Sciatic nerve (tissue), 2 donors: Measurements from ENCODE around the gene URB2. TPM values are rescaled to one million over a fixed set of nuclear protein-coding genes. Genes with fewer than 3 reads are reported as not detected.
"Not testable (repeated sequence)": the region's sequence is repeated elsewhere in the genome, so short reads cannot be mapped to it uniquely, and the experiment has no call there.

ENCODE experiments used
- ATAC-seq: fragments of 200-7000 bp; cut with Tn5 transposase; one replicate; pipeline ENCODE4 v1.9.1; 2020; ENCODE audit warnings: mild to moderate bottlenecking, moderate library complexity
- DNase-seq: peaks from one replicate; pipeline ENCODE4 v3.0.0-alpha.2; 2020; ENCODE audit warnings: low spot score
- intact Hi-C: fragments of 100-400 bp; cut with DNase I; formaldehyde crosslinking; loops from one replicate; pipeline ENCODE4 v1.14.2; 2022
- total RNA-seq: library from RNA; stranded (reverse); fragmentation: NEBNext Ultra II Directional; extraction: Animal tissue kit (Norgen Biotek cat#: 25700); gene quantifications from one replicate; pipeline ENCODE4 v1.2.1, GENCODE V29; 2021
- donor health status: DM: no; HTN: no; CAD: no.
- donor health status: DM: no; HTN: no; CAD: no.

Gene URB2
- total RNA-seq, 1 donor from 2014 or later: 8.2 TPM

DNA sequence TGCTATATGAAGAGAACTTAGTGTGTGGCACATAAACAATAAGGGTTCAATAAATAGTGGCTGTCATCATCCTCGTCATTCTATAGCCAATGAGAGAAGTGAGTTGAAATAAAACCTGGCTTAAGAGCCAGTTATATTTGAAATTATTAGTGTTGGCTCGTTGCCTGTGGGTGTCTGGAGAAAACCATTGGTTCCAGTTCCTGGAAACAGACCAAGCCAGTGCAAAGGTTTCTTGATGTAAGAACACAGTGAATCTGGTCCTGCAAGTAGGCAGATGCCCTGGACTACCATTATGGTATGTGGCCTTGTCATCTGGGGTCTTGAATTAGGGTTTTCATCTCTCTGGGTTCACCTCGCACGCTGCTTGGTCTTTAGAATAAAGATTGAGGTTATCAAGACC lies 43.3 kb downstream of the URB2 start:
- ATAC-seq: no peak
- intact Hi-C loops: no loop called here
- DNase-seq: no peak

DNA sequence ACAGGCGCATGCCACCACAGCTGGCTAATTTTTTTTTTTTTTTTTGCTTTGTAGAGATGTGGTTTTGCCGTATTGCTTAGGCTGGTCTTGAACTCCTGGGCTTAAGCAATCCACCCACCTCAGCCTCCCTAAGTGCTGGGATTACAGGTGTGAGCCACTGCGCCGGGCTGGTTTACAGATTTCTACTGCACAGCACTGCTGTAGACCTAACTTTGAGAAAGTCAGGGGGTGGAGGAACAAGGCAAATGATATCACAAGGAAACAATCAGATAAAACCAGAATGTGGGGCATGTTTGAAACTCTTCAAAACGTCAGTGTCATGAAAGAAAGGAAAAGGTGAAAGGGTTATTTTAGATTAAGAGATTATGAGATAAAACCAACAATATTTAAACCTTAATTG lies 45.3 kb downstream of the URB2 start:
- DNase-seq (no peak), ATAC-seq (no peak)
- intact Hi-C loops: no loop called here

- intact Hi-C loops: no loop called here
- DNase-seq (no peak), ATAC-seq (no peak)
Observed at GRCh38 chr1:229672246-229672645, 46.2 kb downstream of the URB2 start.

DNA sequence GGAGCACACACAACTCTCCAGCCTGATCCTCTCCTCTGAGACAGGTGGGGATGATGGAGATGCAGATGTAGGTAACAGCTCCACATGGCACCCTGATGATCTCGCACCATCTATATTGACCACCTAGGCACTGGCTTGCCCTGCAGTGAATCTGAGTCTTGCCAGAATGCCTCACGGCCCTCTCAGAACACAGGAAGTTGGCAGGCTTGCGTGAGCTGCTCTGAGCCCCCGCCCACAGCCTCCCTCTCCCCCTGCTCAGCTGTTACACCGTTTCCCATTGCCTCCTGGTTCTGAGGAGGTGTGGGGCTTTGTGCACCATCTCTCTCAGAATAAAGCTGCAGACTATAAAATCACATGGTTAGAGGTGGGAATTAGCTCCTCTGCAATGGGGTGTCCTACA lies 48.0 kb downstream of the URB2 start:
- no peak for ATAC-seq
- DNase-seq: no peak
- intact Hi-C loops: no loop called here

DNA sequence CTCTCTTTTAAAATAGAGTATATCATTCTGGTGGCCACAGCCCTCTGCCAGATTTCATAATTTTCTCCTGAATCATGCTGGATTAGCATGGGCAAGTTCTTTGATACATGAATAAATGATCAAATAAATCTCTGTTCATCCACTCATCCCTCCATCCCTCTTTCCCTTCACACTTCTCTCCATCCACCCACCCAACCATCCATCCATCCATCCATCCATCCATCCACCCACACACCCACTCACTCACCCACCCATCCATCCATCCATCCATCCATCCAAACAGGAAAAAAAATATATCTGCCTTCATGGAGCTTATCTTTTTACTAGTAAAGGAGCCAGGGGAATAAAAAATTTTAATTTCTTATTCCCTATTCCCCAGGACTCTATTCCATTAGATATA lies 49.3 kb downstream of the URB2 start:
- DNase-seq: no peak
- ATAC-seq: no peak
- intact Hi-C loops: no loop called here

DNA sequence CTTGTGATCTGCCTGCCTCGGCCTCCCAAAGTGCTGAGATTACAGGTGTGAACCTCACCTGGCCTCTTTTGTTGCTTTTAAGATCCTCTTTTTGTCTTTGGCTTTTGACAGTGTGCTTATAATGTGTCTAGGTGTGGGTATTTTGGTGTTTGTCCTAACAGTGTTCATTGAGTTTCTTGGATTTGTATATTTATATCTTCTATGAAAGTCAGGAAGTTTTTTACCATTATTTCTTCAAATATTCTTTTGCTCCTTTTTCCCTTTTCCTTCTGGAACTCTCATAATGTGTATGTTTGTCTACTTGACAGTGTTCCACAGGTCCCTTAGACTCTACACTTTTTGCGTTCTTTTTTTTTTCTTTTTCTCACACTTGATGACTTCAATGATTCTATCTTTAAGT lies 59.1 kb downstream of the URB2 start:
- intact Hi-C loops: no loop called here
- no peak for DNase-seq
- no peak for ATAC-seq

GRCh38 chr1:229689273-229689672 lies 63.2 kb downstream of the URB2 start:
- intact Hi-C loops: no loop called here
- ATAC-seq (no peak), DNase-seq (no peak)

DNA sequence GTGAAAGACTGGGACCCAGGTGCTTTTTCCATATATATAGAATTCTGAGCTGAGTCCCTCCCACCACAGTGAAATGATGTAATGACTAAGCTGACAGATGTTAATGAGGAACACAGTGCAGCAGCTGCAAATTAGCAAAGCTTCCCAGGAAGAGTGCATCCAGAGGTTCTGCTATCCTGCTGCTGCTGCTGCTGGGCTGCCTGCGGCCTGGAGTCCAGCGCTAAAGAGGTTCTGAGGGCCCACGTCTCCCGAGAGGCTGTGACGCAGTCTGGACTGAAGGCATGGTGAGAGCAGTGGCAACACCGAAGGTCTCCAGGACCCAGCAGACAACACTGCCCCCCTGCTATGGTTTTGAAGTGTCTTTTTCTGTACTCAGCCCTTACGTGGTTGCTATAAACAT lies 63.9 kb downstream of the URB2 start:
- intact Hi-C loops: no loop called here
- ATAC-seq (no peak), DNase-seq (no peak)

- DNase-seq: no peak
- intact Hi-C loops: no loop called here
- ATAC-seq: no peak
Observed at GRCh38 chr1:229690662-229691061, 64.6 kb downstream of the URB2 start.

DNA sequence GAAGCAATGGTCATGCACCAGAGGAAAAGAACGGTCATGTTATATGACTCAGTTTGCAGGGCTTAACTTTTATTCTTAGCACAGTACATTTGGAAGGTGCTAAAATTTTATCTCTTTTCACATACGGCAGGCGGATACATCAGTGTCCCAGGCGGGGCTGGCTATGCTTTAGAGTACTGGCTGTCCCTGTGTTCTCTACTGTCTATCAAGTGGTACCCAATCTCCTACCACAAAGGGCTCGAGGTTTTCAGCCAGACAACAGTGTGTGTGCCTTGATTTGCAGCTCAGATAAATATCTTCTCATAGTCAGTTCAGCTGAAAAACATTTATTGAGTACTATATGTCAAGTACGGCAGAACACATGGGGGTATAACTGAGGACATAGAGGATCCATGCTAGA lies 65.3 kb downstream of the URB2 start:
- intact Hi-C loops: no loop called here
- ATAC-seq: no peak
- DNase-seq: no peak

GRCh38 chr1:229693129-229693900 lies 67.3 kb downstream of the URB2 start:
- DNase-seq (no peak), ATAC-seq (peak; percentile 40)
- intact Hi-C loops: no loop called here

DNA sequence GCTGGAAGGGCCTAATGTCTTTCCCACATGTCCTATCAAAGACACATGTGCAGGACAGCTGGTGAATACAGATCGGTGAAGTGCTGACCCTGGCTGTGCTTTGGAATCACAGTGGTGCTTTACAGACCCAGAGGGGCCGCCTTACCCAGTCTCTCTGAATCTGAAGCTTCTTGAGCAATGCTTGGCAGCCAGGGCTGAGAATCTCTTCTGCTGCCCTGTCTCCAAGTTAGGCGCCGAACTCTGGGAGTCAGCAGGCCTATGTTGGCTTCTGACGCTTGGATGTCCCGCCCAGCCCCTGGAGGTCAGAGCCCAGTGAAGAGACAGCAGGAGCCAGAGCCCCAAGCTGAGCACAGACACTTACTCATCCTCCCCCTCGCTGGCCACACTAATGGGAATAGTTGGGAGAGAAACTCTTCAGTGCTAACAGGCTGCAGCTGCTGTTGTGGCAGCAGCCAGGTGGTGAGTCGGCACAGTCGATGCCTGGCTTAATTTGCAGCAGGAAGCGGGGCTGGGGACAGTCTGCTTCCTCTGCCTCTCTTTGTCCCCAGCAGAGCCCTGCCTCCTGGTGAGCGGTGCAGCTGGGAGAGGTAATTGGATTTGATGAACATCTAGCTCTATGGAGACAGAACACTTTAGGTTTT lies 68.1 kb downstream of the URB2 start:
- peak; percentile 77 for DNase-seq
- intact Hi-C loops: no loop called here
- ATAC-seq: peak; percentile 95

DNA sequence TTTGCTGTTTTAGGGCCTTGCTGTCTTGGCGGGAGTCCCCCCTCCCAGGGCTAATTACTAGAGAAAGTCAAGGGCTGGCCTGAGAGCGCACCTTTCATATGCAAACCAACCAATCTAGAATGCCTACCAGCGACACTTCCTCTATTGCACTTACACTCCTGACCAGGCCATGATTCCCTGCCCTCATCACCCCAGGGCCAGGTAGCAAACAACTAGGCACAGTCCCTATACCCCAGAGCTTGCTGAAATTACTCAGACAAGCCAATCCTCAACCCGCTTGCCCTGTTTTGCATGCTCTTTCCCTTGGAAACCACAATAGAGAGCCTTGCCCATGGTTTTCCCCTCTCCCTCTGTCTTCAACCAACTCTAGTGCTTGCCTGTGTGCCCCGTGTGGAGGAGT lies 70.3 kb downstream of the URB2 start:
- ATAC-seq: no peak
- intact Hi-C loops: no loop called here
- no peak for DNase-seq

GRCh38 chr1:229699613-229700267 lies 73.7 kb downstream of the URB2 start:
- intact Hi-C loops: no loop called here
- DNase-seq (no peak), ATAC-seq (peak; percentile 87)

GRCh38 chr1:229704157-229704556 lies 78.1 kb downstream of the URB2 start:
- ATAC-seq (no peak), DNase-seq (no peak)
- intact Hi-C loops: no loop called here

- ATAC-seq, intact Hi-C loops, DNase-seq: not testable (repeated sequence)
Observed at GRCh38 chr1:229705152-229705551, 79.1 kb downstream of the URB2 start.

GRCh38 chr1:229707127-229707526 lies 81.1 kb downstream of the URB2 start:
- intact Hi-C loops, ATAC-seq, DNase-seq: not testable (repeated sequence)

GRCh38 chr1:229709500-229710013 lies 83.5 kb downstream of the URB2 start:
- ATAC-seq (no peak), DNase-seq (no peak)
- intact Hi-C loops: no loop called here
